ENCODE measurements around the gene TNPO2.
A peak's percentile ranks its signal among the peaks of the same experiment; 100 is the strongest.

The TNPO2 gene

GRCh38 chr19:12668346-12668745 is 55.4 kb downstream of the TNPO2 start:
- no peak for TF ChIP-seq CTCF (IDR thresholded peaks at IDR 0.05; ENCODE audit: control extremely low read depth, extremely low read depth, low read depth, missing control alignments)
- POLR2A ChIA-PET, result interaction anchor here (1.3 kb wide), 1 partner anchor 28 kb away, joined by 4 read pairs; no protein-coding TSS in a partner anchor
- CTCF ChIA-PET, result interaction anchor here (1.3 to 7.4 kb wide), 4 partner anchors 10 to 128 kb away, joined by 3 to 93 read pairs (median 4); no protein-coding TSS in a partner anchor

GRCh38 chr19:12667731-12668302 is 55.9 kb downstream of the TNPO2 start:
- no peak for TF ChIP-seq CTCF (IDR thresholded peaks at IDR 0.05; ENCODE audit: control extremely low read depth, extremely low read depth, low read depth, missing control alignments)
- CTCF ChIA-PET, result interaction anchor here (1.2 to 7.4 kb wide), 4 partner anchors 10 to 106 kb away, joined by 3 to 93 read pairs (median 4); partner anchors contain the start of gene DHPS
- POLR2A ChIA-PET, result no interaction called here
- no peak for DNase-seq (ENCODE audit: extremely low spot score)

More at GRCh38 chr19:12668346-12668745, 55.4 kb downstream of the TNPO2 start:
- no peak for DNase-seq (ENCODE audit: extremely low spot score)

- POLR2A ChIA-PET, result interaction anchor here (0.6 to 1.0 kb wide), 4 partner anchors 12 to 1085 kb away, joined by 3 to 6 read pairs (median 4); partner anchors contain the start of gene JUNB
- CTCF ChIA-PET, result interaction anchor here (0.9 to 2.1 kb wide), 7 partner anchors 10 to 703 kb away, joined by 3 to 16 read pairs (median 3); partner anchors contain the start of gene DHPS
- TF ChIP-seq CTCF (IDR thresholded peaks at IDR 0.05; ENCODE audit: control extremely low read depth, extremely low read depth, low read depth, missing control alignments), result no peak
- peak; percentile 94 for DNase-seq (ENCODE audit: extremely low spot score)
These were observed 57.3 kb downstream of the TNPO2 start, which contains the start of the genes MAN2B1 and WDR83 for GRCh38 chr19:12666265-12667048. Gene MAN2B1 (minus strand): TSS chr19:12666742. CDS start chr19:12666701, 41 bp downstream. Gene WDR83 (plus strand): TSS chr19:12666807. CDS start chr19:12669791, 2,984 bp downstream.

DNA sequence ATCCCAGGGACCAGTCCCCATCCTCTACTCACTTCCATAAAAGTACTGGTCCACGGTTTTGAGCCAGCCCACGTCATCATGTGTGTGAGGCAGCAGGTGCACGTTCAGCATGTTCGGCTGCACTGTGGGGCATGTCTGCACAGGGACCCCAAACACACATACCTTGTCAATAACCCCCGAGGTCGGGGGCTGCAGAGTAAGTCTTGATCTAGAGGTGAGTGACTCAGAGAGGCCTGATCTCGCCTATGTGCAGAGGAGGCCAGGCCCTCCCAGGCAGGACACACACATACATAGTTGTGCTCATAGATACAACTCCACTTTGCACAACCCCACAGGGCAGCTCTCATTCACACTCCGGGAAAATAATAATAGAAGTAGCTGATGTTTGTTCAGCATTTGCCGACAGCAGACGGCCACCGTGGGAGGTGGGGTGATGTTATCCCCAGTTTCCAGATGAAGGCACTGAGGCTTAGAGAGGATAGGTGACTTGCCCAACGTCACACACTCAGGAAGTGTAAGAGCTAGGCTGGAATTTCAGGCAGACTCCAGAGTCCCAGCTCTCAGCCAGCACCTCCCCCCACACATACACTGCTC is 58.0 kb downstream of the TNPO2 start:
- DNase-seq (ENCODE audit: extremely low spot score), result no peak
- ChIA-PET CTCF (interaction anchor here (0.9 to 2.1 kb wide), 7 partner anchors 11 to 702 kb away, joined by 3 to 16 read pairs (median 3); partner anchors contain the start of gene DHPS), POLR2A (interaction anchor here (0.5 to 1.0 kb wide), 4 partner anchors 13 to 126 kb away, joined by 3 to 6 read pairs (median 5); partner anchors contain the start of gene JUNB)
- TF ChIP-seq CTCF (IDR thresholded peaks at IDR 0.05; ENCODE audit: control extremely low read depth, extremely low read depth, low read depth, missing control alignments), result no peak

- POLR2A ChIA-PET, result interaction anchor here (0.5 kb wide), 1 partner anchor 17 kb away, joined by 6 read pairs; no protein-coding TSS in a partner anchor
- TF ChIP-seq CTCF (IDR thresholded peaks at IDR 0.05; ENCODE audit: control extremely low read depth, extremely low read depth, low read depth, missing control alignments), result no peak
- peak; percentile 82 for DNase-seq (ENCODE audit: extremely low spot score)
- CTCF ChIA-PET, result interaction anchor here (2.1 kb wide), 2 partner anchors 11 to 25 kb away, joined by 8 to 16 read pairs; no protein-coding TSS in a partner anchor
These were observed 58.5 kb downstream of the TNPO2 start for GRCh38 chr19:12665281-12665573.
